SK-N-SH treated with all-trans-retinoic acid at 6 μM for 48 hours (cell line): ENCODE results near the gene ABCB10.
"Not testable (repeated sequence)": the region's sequence is repeated elsewhere in the genome, so short reads cannot be mapped to it uniquely, and the experiment has no call there.

Experiments
- BACH2 ChIP-seq: fragments of 250-450 bp; sonication (Bioruptor Pico); IDR thresholded peaks from 2 replicates; pipeline ENCODE4 v1.9.0; 2021; ENCODE audit warnings: mild to moderate bottlenecking, borderline replicate concordance
- CREB5 ChIP-seq: fragments of 250-450 bp; sonication (Bioruptor Pico); IDR thresholded peaks from 2 replicates; pipeline ENCODE4 v1.5.1; 2020; ENCODE audit warnings: low read depth, mild to moderate bottlenecking, moderate library complexity
- CSDC2 ChIP-seq: fragments of 250-450 bp; sonication (Bioruptor Pico); IDR thresholded peaks from 2 replicates; pipeline ENCODE4 v1.5.0; 2020; ENCODE audit warnings: mild to moderate bottlenecking, moderate library complexity
- GLIS3 ChIP-seq: fragments of 250-450 bp; sonication (Bioruptor Pico); IDR thresholded peaks from 2 replicates; pipeline ENCODE4 v1.5.0; 2020; ENCODE audit warnings: mild to moderate bottlenecking, moderate library complexity
- PATZ1 ChIP-seq: fragments of 250-450 bp; sonication (Bioruptor Pico); IDR thresholded peaks from 2 replicates; pipeline ENCODE4 v1.8.0; 2020; ENCODE audit warnings: mild to moderate bottlenecking, moderate library complexity, borderline replicate concordance
- PPARA ChIP-seq: fragments of 250-450 bp; sonication (Bioruptor Pico); IDR thresholded peaks from 2 replicates; pipeline ENCODE4 v1.5.0; 2020; ENCODE audit warnings: mild to moderate bottlenecking, borderline replicate concordance
- RARB ChIP-seq: fragments of 250-450 bp; sonication (Bioruptor Pico); IDR thresholded peaks from 2 replicates; pipeline ENCODE4 v1.8.0; 2021; ENCODE audit warnings: mild to moderate bottlenecking, moderate library complexity
- SNAI2 ChIP-seq: fragments of 250-450 bp; sonication (Bioruptor Pico); IDR thresholded peaks from 2 replicates; pipeline ENCODE4 v1.5.0; 2020; ENCODE audit warnings: mild to moderate bottlenecking, moderate library complexity
- TSHZ2 ChIP-seq: fragments of 250-450 bp; sonication (Bioruptor Pico); IDR thresholded peaks from 2 replicates; pipeline ENCODE4 v1.5.0; 2020; ENCODE audit warnings: mild to moderate bottlenecking, moderate library complexity
- ZC3H10 ChIP-seq: fragments of 250-450 bp; sonication (Bioruptor Pico); IDR thresholded peaks from 2 replicates; pipeline ENCODE4 v1.5.1; 2021; ENCODE audit warnings: mild to moderate bottlenecking, moderate library complexity
- ZNF565 ChIP-seq: fragments of 450-650 bp; formaldehyde crosslinking; conservative IDR thresholded peaks from 2 replicates; pipeline ENCODE4 v1.5.0; 2020; ENCODE audit warnings: low read depth, mild to moderate bottlenecking, moderate library complexity

- not testable (repeated sequence) for TF ChIP-seq CREB5 (CRISPR knock-in tag); PATZ1; GLIS3 (CRISPR knock-in tag); ZNF565 (CRISPR knock-in tag); SNAI2; BACH2 (CRISPR knock-in tag); TSHZ2 (CRISPR knock-in tag); CSDC2; PPARA (CRISPR knock-in tag); RARB (CRISPR knock-in tag); ZC3H10 (CRISPR knock-in tag)
Observed at GRCh38 chr1:229475859-229476258, 82.6 kb downstream of the ABCB10 start.
